Lower leg skin (tissue), 3 donors: ENCODE measurements around the gene C3orf18.

Source experiments
- POLR2A ChIP-seq, 2 donors: fragments of 450-650 bp; IDR thresholded peaks; one replicate each; pipeline ENCODE4 v1.6.1; 2016 to 2017; ENCODE audit warnings: antibody characterized with exemption in 2 of 2, mild to moderate bottlenecking in 1 of 2, moderate library complexity in 1 of 2
- TF ChIP-seq, protein P1 (sequence below), 3 donors: fragments of 450-650 bp; IDR thresholded peaks; one replicate each; pipeline ENCODE4 v1.5.1; 2016; ENCODE audit warnings: antibody characterized with exemption in 3 of 3, mild to moderate bottlenecking in 3 of 3, moderate library complexity in 2 of 3

- TF ChIP-seq, protein P1, sequence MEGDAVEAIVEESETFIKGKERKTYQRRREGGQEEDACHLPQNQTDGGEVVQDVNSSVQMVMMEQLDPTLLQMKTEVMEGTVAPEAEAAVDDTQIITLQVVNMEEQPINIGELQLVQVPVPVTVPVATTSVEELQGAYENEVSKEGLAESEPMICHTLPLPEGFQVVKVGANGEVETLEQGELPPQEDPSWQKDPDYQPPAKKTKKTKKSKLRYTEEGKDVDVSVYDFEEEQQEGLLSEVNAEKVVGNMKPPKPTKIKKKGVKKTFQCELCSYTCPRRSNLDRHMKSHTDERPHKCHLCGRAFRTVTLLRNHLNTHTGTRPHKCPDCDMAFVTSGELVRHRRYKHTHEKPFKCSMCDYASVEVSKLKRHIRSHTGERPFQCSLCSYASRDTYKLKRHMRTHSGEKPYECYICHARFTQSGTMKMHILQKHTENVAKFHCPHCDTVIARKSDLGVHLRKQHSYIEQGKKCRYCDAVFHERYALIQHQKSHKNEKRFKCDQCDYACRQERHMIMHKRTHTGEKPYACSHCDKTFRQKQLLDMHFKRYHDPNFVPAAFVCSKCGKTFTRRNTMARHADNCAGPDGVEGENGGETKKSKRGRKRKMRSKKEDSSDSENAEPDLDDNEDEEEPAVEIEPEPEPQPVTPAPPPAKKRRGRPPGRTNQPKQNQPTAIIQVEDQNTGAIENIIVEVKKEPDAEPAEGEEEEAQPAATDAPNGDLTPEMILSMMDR (IDR thresholded peaks at IDR 0.05), result no peak
- TF ChIP-seq POLR2A (IDR thresholded peaks at IDR 0.05), result no peak
Measured at GRCh38 chr3:50531201-50531600, 36.3 kb downstream of the C3orf18 start.
